Brain microvascular endothelial cell (primary cell): ENCODE measurements around the gene ENKD1.

Source experiments
- DNase-seq: peaks from one replicate; pipeline ENCODE4 v3.0.0-alpha.2; 2020
- H3K27ac ChIP-seq: fragments of 250-450 bp; sonication (Bioruptor Pico); 2 replicates; pipeline ENCODE4 v1.5.1; 2020; ENCODE audit warnings: mild to moderate bottlenecking, moderate library complexity
- H3K27me3 ChIP-seq: fragments of 250-450 bp; sonication (Bioruptor Pico); replicated peaks from 2 replicates; pipeline ENCODE4 v1.5.1; 2020; ENCODE audit warnings: mild to moderate bottlenecking
- H3K36me3 ChIP-seq: fragments of 250-450 bp; sonication (Bioruptor Pico); replicated peaks from 2 replicates; pipeline ENCODE4 v1.5.1; 2020; ENCODE audit warnings: mild to moderate bottlenecking
- H3K4me3 ChIP-seq: 2 replicates; pipeline ENCODE4 v1.5.1; 2011; ENCODE audit warnings: low read depth, mild to moderate bottlenecking, control low read depth, low read length, moderate library complexity
- CTCF ChIP-seq: IDR thresholded peaks from 2 replicates; pipeline ENCODE4 v1.5.1; 2011; ENCODE audit warnings: low read depth, mild to moderate bottlenecking, moderate library complexity, low read length, control low read depth, inconsistent platforms; ENCODE audit errors: missing control alignments
- in situ Hi-C: cut with HindIII; loops from 2 replicates; pipeline ENCODE4 v1.10.0; 2017; ENCODE audit warnings: low sequenced_read_pairs, low pct_ligation_motif_present

The ENKD1 gene

GRCh38 chr16:67685388-67686112 lies 19.0 kb upstream of the ENKD1 start:
- no peaks in the 10 kb centered on the region for H3K27me3 ChIP-seq
- H3K36me3 ChIP-seq = peaks cover 8% of the 10 kb centered on the region
- no peak overlapping the region for H3K4me3 ChIP-seq
- in situ Hi-C loops = no loop called here
- no peak for DNase-seq
- no peak for TF ChIP-seq CTCF
- H3K27ac ChIP-seq = no peak overlapping the region

GRCh38 chr16:67683767-67684166 lies 17.2 kb upstream of the ENKD1 start:
- no peak for TF ChIP-seq CTCF
- Histone ChIP-seq H3K4me3 (no peak overlapping the region), H3K27me3 (no peaks in the 10 kb centered on the region), H3K36me3 (peaks cover 14% of the 10 kb centered on the region), H3K27ac (no peak overlapping the region)
- in situ Hi-C loops = no loop called here
- DNase-seq = no peak

- Histone ChIP-seq H3K4me3 (no peak overlapping the region), H3K36me3 (peaks cover 21% of the 10 kb centered on the region), H3K27ac (no peak overlapping the region), H3K27me3 (no peaks in the 10 kb centered on the region)
- in situ Hi-C loops = no loop called here
- DNase-seq = no peak
- no peak for TF ChIP-seq CTCF
Observed at GRCh38 chr16:67679935-67680897, 13.7 kb upstream of the ENKD1 start.

- TF ChIP-seq CTCF = no peak
- in situ Hi-C loops = no loop called here
- Histone ChIP-seq H3K27ac (no peak overlapping the region), H3K36me3 (peaks cover 24% of the 10 kb centered on the region), H3K27me3 (no peaks in the 10 kb centered on the region), H3K4me3 (no peak overlapping the region)
- no peak for DNase-seq
Observed at GRCh38 chr16:67678354-67679023, 11.9 kb upstream of the ENKD1 start.

- no peak for DNase-seq
- Histone ChIP-seq H3K27me3 (no peaks in the 10 kb centered on the region), H3K27ac (no peak overlapping the region), H3K4me3 (no peak overlapping the region), H3K36me3 (peaks cover 18% of the 10 kb centered on the region)
- TF ChIP-seq CTCF = no peak
- in situ Hi-C loops = no loop called here
Observed at GRCh38 chr16:67677712-67678111, 11.2 kb upstream of the ENKD1 start.
